HG03469 (cell line): ENCODE measurements around the gene LIME1.

Experiments used
- ATAC-seq: cut with Tn5 transposase; IDR thresholded peaks from one replicate; pipeline ENCODE4 v1.9.1; 2021; ENCODE audit warnings: mild to moderate bottlenecking, moderate library complexity, moderate number of reproducible peaks; ENCODE audit not compliant: unreplicated experiment

Gene LIME1

DNA sequence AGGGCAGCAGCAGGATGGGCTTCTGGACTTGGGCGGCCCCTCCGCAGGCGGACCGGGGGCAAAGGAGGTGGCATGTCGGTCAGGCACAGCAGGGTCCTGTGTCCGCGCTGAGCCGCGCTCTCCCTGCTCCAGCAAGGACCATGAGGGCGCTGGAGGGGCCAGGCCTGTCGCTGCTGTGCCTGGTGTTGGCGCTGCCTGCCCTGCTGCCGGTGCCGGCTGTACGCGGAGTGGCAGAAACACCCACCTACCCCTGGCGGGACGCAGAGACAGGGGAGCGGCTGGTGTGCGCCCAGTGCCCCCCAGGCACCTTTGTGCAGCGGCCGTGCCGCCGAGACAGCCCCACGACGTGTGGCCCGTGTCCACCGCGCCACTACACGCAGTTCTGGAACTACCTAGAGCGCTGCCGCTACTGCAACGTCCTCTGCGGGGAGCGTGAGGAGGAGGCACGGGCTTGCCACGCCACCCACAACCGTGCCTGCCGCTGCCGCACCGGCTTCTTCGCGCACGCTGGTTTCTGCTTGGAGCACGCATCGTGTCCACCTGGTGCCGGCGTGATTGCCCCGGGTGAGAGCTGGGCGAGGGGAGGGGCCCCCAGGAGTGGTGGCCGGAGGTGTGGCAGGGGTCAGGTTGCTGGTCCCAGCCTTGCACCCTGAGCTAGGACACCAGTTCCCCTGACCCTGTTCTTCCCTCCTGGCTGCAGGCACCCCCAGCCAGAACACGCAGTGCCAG is 39.7 kb upstream of the LIME1 start, which contains the start of gene TNFRSF6B:
TNFRSF6B (plus strand) TSS at position 25 of the 729 bp plus-strand sequence; CDS start at position 141, 116 bp downstream.
- ATAC-seq: no peak

DNA sequence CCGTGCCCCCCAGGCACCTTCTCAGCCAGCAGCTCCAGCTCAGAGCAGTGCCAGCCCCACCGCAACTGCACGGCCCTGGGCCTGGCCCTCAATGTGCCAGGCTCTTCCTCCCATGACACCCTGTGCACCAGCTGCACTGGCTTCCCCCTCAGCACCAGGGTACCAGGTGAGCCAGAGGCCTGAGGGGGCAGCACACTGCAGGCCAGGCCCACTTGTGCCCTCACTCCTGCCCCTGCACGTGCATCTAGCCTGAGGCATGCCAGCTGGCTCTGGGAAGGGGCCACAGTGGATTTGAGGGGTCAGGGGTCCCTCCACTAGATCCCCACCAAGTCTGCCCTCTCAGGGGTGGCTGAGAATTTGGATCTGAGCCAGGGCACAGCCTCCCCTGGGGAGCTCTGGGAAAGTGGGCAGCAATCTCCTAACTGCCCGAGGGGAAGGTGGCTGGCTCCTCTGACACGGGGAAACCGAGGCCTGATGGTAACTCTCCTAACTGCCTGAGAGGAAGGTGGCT is 39.1 kb upstream of the LIME1 start:
- ATAC-seq: no peak

DNA sequence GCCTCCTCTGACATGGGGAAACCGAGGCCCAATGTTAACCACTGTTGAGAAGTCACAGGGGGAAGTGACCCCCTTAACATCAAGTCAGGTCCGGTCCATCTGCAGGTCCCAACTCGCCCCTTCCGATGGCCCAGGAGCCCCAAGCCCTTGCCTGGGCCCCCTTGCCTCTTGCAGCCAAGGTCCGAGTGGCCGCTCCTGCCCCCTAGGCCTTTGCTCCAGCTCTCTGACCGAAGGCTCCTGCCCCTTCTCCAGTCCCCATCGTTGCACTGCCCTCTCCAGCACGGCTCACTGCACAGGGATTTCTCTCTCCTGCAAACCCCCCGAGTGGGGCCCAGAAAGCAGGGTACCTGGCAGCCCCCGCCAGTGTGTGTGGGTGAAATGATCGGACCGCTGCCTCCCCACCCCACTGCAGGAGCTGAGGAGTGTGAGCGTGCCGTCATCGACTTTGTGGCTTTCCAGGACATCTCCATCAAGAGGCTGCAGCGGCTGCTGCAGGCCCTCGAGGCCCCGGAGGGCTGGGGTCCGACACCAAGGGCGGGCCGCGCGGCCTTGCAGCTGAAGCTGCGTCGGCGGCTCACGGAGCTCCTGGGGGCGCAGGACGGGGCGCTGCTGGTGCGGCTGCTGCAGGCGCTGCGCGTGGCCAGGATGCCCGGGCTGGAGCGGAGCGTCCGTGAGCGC is 38.5 kb upstream of the LIME1 start:
- ATAC-seq: no peak

GRCh38 chr20:63698739-63699465 is 37.6 kb upstream of the LIME1 start:
- no peak for ATAC-seq

DNA sequence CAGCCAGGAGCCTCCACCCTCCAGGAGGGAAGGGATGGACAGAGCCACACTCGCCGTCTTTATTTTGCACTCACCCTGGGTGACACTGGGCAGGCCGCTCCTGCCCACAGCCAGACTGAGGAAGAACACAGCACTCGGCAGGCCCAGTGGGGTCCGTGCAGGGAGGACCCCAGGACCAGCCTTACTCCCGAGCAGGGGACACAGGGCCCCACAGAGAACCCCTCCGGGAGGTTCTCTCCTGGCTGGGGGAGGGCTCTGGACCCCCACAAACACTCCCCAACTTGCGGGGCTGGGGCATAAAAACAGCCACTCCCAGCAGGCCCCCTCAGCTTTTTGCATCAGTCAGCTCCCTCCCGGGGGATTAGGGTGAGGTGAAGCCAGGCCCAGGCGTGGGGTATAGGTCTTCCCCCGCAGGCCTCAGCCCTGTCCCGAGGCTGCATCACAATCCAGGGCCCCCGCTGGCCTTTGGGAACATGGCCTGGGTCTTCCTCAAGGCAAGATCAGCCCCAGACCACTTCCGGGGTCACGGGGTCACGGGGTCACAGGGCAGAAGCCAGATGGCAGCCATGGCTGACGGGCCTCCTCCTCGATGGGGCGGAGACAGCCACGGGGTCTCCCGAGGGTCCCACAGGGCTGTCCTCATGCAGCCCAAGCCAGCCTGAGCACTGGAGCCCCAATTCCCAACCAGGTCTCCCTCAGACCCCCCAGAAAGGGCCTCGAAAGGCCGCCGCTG is 36.8 kb upstream of the LIME1 start:
- ATAC-seq: no peak

DNA sequence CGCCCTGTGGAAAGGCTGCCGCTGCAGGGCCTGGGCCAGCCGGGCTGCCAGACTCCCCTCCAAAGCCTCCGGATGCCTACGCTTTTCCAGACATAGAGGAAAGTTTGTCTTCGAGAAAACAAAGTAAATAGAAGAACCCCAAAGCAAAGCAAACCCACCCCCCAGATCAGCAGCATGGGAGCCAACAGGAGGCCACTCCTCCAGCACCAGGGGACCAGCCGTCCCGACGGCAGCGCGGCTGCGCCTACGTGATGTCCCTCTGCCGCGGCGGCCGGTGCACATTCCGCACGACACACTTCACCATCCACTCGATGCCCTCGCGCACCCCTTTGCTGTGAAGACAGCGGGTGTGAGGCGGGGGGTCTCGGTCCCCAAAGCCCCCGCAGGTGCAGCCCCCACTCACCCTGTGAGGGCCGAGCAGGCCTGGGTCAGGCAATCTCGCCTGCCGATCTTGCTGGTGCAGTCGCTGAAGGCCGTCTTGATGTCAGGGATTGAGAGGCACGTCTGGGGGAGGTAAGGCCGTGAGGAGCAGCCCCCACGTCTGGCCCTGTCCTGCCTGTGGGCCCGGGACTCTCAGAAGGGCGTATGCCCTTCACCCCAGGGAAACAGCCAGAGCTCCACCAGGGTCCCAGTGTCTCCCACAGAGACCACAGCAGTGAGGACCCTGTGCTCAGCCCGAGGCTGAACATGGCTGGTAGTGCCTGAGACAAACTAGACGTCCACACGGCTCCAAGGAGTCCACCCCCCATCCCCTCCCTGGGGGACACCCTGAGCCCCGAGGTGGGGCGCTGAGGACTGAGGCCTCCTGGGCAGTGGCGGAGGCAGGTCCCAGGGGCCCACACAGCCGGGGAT is 36.0 kb upstream of the LIME1 start:
- no peak for ATAC-seq

DNA sequence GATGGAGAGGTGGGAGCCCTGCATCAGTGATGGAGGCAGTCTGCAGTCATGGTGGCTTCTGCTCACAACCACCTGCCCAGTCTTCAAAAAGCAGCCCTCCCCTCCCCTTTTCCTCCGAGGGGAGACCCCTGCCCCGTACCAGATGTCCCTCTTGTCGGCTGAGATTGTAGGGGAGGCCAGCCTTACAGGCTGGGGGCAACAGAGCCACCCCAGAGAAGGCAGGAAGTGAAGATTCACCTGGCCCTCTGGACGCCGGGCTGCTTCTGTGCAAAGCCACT is 35.5 kb upstream of the LIME1 start:
- no peak for ATAC-seq

DNA sequence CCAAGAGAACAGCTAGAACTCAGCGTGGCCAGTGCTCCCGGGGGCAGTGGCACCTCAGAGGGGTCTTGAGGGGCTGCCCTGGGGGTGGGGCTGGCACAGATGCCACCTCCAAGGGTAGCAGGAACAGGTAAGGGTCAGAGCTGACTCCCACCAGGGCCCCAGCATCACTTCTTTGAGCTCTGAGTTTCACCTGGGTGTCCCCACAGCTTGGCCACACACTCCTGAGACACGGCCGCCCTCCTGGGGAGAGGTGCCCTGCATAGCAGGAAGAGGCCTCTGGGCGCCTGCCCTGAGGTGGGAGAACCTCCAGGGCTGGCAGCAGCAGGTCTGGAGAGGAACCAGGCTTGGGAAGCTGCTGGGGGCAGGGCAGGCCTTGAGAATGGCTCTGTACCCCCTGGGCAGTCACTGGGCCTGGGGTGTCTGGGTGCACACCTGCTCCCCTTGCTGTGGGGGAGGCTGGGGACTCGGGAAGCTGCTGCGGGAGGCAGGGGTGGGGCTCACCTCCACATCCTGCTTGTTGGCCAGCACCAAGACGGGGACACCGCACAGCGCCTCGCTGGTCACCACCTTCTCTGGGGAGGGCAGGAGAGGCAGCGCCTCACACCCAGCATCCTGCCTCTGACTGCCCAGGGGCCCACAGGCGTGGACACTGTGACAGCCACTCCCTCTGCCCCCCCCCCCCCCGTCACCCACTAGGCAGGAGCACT is 35.0 kb upstream of the LIME1 start:
- ATAC-seq: no peak

DNA sequence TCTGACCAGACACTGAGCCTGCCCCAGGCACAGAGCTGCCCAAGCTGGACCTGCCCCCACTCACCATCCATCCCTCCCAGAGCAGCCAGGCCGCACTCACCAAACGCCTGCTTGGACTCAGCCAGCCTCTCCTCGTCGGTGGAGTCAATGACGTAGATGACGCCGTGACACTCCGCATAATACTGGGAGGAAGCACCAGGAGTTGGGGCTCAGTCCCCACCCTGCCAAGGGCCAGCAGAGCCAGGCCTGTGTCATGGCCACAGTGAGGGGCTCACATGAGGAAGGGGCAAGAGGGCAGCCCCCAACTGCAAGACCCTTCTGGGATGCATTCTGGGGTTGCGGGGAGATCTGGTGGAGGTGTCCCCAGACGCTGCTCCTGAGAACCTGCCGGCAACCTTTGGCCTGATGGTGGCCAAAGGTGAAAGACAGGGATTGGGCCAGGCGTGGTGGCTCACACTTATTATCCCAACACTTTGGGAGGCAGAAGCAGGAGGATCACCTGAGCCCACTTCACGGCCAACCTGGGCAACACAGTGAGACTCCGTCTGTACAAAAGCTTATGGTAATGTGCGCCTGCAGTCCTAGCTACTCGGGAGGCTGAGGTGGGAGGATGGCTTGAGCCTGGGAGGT is 34.3 kb upstream of the LIME1 start:
- no peak for ATAC-seq

DNA sequence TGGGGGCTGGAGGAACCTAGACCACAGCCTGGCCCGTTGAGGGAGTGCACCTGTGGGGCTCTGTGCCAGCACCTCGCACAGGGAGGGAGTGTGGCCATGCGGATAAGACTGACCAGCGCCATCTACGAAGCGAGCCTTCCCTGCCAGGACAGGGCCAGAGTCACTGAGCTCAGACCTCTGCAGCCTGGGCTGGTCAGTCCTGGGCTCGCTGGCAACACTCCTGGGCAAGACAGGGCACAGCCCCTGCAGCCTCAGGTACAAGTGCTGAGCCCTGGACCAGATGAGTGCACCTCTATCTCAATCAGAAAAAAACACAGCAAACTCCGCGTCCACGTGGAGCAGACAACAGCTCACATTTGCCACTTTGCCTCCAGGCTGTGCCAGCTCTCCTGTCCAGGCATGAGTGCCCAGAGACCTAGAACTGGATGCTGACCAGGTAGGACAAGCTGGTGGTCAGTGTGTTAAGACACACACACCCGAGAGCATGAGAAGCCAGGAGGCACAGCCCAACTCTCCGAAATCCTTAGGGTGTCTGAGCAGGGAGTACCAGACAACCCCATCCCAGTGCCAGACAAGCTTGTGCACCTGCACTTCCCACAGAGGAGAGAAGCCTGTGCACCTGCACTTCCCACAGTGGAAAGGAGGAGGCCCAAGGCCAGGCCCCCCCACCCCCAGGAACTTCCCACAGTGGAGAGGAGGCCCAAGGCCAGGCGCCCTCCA is 33.6 kb upstream of the LIME1 start:
- ATAC-seq: no peak

DNA sequence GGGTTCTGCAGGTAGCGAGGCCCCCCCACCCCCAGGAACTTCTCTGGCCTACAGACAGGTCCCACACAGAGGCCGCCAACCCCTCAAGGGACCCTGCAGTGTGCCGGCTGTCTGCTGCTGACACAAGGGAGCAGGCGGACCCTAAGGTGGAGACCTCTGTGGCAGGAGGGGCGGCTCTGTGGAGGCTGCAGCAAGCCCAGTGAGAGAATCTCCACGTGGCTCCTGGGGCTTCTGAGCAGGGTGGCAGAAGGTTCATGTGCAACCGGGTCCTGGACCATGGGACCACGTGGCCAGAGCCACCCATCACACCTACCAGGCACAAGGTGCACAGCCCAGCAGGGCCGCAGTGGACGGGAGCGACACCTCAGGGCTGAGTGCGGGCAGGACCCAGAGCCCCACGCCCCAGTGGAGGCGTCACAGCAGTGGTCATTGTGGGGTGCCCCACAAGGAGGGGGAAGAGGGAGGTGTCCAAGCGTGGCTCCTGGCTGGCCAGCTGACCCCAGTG is 32.9 kb upstream of the LIME1 start:
- no peak for ATAC-seq

DNA sequence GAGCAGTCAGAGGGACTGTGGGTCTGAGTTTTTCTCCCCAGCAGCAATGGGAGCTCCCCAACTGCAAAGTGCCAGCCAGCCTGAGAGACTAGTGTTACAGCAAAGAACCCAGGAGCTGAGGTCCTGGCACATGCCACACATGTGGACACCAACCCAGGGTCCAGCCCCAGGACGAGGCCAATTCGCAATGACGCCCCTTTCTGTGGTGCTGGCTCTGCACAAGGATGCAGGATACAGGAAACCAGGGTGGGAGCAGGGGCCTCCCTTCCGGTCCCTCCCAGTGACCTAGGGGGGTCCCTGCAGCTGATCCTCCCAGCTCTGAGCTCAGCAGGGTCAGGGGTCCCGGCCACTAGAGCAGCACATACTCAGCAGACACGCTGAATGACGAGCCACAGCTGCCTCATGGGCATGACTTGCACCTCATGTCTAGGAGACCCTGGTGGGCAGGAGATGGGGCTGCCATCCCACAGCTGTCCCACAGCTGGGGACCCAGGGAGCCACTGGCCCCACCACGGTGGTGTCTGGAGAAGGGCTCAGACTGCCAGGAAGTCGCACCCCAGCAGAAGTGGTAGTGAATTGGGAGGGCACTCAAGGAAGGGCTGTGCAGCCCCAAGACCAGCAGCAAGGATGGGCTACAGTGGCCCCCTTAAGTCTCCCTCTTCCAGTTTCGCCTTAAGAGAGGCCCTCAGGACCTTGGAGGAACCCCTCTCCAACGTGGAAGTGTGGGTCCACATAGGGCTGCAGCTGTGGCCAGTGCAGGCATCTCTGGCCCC is 32.3 kb upstream of the LIME1 start:
- no peak for ATAC-seq

DNA sequence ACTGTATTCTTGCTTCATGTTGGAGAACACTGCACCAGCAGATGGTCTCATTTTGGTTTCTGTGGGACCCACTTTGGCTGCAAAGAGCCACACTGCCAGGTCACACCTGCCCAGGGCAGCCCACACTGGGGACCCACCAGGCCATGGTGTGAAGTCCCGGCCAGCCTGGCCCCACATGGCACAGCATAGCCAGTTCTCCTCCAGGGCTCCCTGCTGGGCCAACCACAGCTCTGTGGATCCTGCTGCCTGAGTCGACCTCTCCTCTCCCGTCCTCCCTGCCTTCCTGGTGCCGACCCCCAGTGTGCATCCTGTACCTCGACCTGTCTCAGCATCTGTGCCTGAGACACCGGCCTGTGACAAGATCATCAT is 31.7 kb upstream of the LIME1 start:
- ATAC-seq: no peak

GRCh38 chr20:63705232-63706026 is 31.0 kb upstream of the LIME1 start:
- no peak for ATAC-seq

DNA sequence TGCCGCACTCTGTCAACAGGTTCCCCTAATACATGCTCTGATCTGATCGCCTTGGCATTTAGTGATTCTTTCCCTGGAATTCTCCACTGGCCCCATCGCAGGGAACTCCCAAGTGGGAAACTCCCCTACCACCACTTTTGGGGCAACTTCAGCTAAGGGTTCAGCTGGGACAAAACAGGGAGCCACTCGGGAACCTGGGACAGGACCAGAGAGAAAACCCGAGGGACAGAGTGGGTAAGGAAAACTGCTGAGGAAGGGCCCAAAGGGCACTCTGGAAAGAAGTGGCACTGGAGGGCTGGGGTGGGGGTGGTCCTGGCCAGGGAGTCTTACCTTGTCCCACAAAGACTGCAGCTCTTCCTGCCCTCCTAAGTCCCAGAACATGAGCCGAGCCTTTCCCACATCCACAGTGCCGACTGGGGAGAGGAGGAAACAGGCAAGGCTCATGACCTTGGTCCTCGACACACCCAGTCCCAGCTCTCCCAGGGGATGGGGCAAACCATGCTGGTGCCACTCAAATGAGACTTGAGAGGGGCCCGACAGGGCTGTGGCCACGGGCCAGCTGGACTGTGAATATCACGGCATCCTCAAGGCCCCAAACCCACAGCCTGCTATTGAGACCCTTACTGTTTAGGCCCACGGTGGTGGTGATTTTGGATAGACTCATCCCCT is 30.3 kb upstream of the LIME1 start:
- ATAC-seq: no peak

DNA sequence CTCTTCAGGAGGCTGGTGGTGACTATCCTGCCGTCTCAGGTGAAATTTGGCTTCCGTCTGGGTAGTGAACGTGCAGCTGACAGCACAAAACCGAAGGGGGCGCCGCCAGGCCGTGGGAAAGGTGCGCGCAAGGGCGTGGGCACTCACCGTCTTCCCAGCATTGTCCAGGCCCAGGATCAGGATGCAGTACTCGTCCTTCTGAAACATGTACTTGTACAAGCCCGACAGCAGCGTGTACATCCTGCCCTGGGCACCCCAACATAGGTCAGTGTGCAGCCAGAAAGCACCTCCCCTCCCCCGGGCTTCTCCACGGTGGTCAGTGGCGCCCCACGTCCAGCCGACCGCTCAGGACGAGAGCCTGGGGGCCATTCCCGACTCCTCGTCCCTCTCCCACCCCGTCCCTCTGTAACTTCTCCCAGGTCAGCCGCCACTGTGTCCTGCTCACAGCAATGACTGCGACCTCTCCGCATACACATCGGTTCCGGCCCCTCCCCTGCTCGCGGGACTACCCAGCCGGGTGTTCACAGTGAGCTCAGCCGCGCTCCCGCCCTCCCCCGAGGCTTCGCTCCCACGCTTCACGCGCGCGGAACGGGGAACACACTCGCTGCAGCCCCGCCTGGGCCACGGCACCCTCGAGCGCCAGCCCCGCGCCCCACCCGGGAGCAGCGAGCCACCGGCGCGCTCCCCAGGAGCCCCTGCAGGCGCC is 29.5 kb upstream of the LIME1 start:
- ATAC-seq: peak; percentile 10
